ENCODE results near the gene KRT84.

DNA sequence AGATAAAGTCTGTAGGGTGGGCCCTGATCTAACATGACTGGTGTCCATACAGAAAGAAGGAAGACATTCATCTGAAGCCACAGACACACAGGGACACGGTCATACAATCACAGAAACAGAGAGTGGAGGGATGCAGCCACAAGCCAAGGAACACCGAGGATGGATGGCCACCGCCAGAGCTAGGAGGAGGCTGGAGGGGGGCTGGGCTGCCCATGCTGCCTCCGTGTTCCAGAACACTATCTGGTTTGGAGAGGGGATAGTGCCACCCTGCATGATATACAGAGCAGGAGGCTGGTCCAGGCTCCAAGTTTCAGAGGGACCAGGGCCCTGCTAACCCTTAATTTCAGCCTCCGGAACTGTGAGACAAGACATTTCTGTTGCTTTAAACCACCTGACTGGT is 40.0 kb upstream of the KRT84 start:
- no peak for TF ChIP-seq POLR2A (IDR thresholded peaks at IDR 0.05)
- TF ChIP-seq CTCF (IDR thresholded peaks at IDR 0.05): no peak
